HG03175 (cell line): ENCODE measurements around the gene NEK3.
"Not testable (repeated sequence)": the region's sequence is repeated elsewhere in the genome, so short reads cannot be mapped to it uniquely, and the experiment has no call there.

ENCODE experiments used
- ATAC-seq: cut with Tn5 transposase; IDR thresholded peaks from one replicate; pipeline ENCODE4 v1.9.1; 2021; ENCODE audit warnings: mild to moderate bottlenecking, moderate library complexity; ENCODE audit not compliant: unreplicated experiment

Gene NEK3

GRCh38 chr13:52127378-52127777 lies 32.0 kb downstream of the NEK3 start:
- ATAC-seq, result no peak

DNA sequence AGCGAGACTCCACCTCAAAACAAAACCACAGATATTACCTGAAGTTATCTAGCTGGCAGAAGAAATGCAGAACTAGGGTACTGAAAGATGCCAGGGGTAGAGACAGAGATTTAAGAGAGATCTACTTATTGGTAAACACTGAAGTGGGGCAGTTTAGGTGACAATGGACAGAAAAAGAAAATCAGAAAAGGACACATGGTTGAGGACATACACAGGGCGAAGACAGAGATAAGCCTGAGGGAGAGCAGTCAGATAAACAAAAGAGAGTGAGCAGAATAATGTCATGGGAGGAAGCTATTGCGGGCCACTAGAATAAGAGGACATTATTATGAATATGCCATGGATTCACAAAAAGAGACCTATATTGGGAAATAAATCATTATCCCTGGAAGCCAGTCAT lies 33.9 kb downstream of the NEK3 start:
- ATAC-seq, result no peak

DNA sequence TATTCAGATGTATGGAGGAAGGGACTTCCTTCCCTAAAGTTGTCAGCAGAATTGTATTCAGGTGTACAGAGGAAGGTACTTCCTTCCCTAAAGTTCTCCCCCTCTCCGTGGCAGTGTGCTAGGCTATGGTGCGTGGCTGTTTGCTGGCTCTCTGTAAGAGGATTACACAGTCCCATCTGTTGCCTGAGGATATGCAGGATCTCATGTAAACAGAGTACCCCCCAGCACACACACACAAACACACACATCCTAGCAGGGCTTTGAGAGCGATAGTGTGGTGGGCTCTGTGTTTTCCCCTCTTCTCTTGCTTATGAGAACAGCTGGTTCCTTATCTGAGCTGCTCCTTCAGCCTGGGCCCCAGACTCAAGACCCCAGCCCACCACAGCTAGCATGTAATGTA lies 40.8 kb downstream of the NEK3 start:
- ATAC-seq, result no peak

- no peak for ATAC-seq
Measured at GRCh38 chr13:52118095-52118494, 41.3 kb downstream of the NEK3 start.

- no peak for ATAC-seq
Measured at GRCh38 chr13:52112591-52112990, 46.8 kb downstream of the NEK3 start.

- ATAC-seq, result no peak
Measured at GRCh38 chr13:52109116-52109670, 50.2 kb downstream of the NEK3 start.

DNA sequence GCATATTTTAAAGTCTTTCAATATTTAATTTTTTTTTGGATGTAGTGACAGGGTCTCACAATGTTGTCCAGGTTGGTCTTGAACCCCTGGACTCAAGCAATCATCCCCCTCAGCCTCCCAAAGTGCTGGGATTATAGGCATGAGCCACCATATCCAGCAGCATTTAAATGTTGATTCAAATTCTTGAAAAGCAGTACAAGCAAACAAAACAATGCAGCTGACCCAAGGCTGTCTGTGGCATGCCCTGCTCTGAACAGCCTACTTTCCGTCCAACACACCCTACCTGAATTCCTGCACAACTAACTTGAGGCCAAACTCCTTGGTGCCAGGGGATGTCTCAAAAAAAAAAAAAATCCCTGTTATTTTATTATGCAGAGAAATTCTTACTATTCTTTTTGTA lies 53.6 kb downstream of the NEK3 start:
- ATAC-seq, result no peak

DNA sequence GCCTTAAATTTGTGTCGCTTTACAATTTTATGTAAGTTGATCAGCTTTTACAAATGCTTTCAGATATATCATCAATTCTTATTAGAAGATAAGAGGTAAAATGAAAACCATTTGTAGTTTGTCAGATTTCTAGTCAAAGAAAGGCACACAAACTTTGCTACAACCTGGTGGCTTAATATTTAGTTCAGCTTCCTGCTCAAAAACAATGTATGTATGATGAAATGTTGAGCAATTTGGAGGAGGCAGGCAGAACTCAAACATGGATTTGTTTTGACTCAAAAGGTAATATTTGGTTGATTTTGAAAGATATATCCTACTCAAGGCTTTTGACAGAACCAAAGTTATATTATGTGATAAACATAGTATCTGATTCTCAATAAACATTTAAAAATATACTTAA lies 54.8 kb downstream of the NEK3 start:
- ATAC-seq, result no peak

DNA sequence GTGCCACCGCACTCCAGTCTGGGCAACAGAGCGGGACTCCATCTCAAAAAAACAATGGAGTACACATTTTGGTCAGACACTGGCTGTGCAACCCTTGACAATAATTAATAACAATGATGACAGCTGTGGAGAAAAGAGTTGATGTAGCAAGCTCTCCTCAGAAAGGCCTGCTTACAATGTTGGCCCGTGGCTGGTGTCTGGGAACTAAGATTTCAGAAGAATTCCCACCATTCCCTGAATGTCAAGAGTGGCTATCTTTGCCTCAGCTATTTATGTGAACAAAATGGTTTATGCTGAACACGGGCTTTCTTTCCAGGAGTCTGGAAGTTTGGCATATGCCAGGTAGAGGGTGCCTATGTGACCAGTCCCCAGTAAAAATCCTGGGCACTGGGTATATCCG lies 56.0 kb downstream of the NEK3 start:
- no peak for ATAC-seq

DNA sequence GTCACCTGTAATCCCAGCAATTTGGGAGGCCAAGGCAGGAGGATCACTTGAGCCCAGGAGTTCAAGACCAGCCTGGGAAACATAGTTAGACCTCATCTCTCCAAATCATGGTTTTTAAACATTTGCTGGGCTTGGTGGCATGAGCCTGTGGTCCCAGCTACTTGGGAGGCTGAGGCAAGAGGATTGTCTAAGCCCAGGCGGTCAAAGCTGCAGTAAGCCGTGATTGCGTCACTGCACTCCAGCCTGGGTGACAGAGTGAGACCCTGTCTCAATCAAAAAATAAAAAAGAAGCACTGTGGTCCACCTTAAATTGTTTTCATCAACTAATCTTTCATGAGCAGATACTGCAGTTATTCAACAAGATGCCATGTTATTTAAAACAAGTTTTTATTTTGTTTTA lies 57.0 kb downstream of the NEK3 start:
- ATAC-seq, result not testable (repeated sequence)

- ATAC-seq, result no peak
Measured at GRCh38 chr13:52097197-52097596, 62.2 kb downstream of the NEK3 start.

GRCh38 chr13:52096748-52097147 lies 62.6 kb downstream of the NEK3 start:
- ATAC-seq, result no peak

- no peak for ATAC-seq
Measured at GRCh38 chr13:52096062-52096461, 63.3 kb downstream of the NEK3 start.

- no peak for ATAC-seq
Measured at GRCh38 chr13:52092087-52092486, 67.3 kb downstream of the NEK3 start.

GRCh38 chr13:52091473-52091872 lies 67.9 kb downstream of the NEK3 start:
- ATAC-seq, result no peak

GRCh38 chr13:52085421-52085820 lies 74.0 kb downstream of the NEK3 start:
- ATAC-seq, result no peak

- ATAC-seq, result not testable (repeated sequence)
Measured at GRCh38 chr13:52084981-52085380, 74.4 kb downstream of the NEK3 start.
